Measurements from ENCODE around the gene C5orf22.

The C5orf22 gene

GRCh38 chr5:31495336-31495735 lies 36.8 kb upstream of the C5orf22 start:
- no peak for DNase-seq (ENCODE audit: low read depth)
- no peak for TF ChIP-seq MYC (IDR thresholded peaks at IDR 0.05; ENCODE audit: low read depth, low read length)
- TF ChIP-seq CTCF (IDR thresholded peaks at IDR 0.05; ENCODE audit: low read depth, low read length), result no peak
- TF ChIP-seq POLR2A (IDR thresholded peaks at IDR 0.05; ENCODE audit: extremely low read depth, insufficient read length), result no peak
- TF ChIP-seq MAX (IDR thresholded peaks at IDR 0.05; ENCODE audit: low read depth, low read length), result no peak

GRCh38 chr5:31496301-31496700 lies 35.8 kb upstream of the C5orf22 start:
- no peak for DNase-seq (ENCODE audit: low read depth)
- no peak overlapping the region for H3K4me3 ChIP-seq (ENCODE audit: low read depth, low read length)
- no peak for TF ChIP-seq POLR2A (IDR thresholded peaks at IDR 0.05; ENCODE audit: extremely low read depth, insufficient read length)
- no peak for TF ChIP-seq CTCF (IDR thresholded peaks at IDR 0.05; ENCODE audit: low read depth, low read length)
- TF ChIP-seq MYC (IDR thresholded peaks at IDR 0.05; ENCODE audit: low read depth, low read length), result no peak
- no peak for TF ChIP-seq MAX (IDR thresholded peaks at IDR 0.05; ENCODE audit: low read depth, low read length)

More at GRCh38 chr5:31495336-31495735, 36.8 kb upstream of the C5orf22 start:
- H3K4me3 ChIP-seq (ENCODE audit: low read depth, low read length), result no peak overlapping the region

- no peak overlapping the region for H3K4me3 ChIP-seq (ENCODE audit: low read depth, low read length)
- TF ChIP-seq MAX (IDR thresholded peaks at IDR 0.05; ENCODE audit: low read depth, low read length) (no peak), MYC (IDR thresholded peaks at IDR 0.05; ENCODE audit: low read depth, low read length) (no peak), CTCF (IDR thresholded peaks at IDR 0.05; ENCODE audit: low read depth, low read length) (no peak), POLR2A (IDR thresholded peaks at IDR 0.05; ENCODE audit: extremely low read depth, insufficient read length) (no peak)
- DNase-seq (ENCODE audit: low read depth), result no peak
Measured at GRCh38 chr5:31496891-31497290, 35.2 kb upstream of the C5orf22 start.

- DNase-seq (ENCODE audit: low read depth), result no peak
- TF ChIP-seq POLR2A (IDR thresholded peaks at IDR 0.05; ENCODE audit: extremely low read depth, insufficient read length) (no peak), MYC (IDR thresholded peaks at IDR 0.05; ENCODE audit: low read depth, low read length) (no peak), CTCF (IDR thresholded peaks at IDR 0.05; ENCODE audit: low read depth, low read length) (no peak), MAX (IDR thresholded peaks at IDR 0.05; ENCODE audit: low read depth, low read length) (no peak)
- H3K4me3 ChIP-seq (ENCODE audit: low read depth, low read length), result no peak overlapping the region
Measured at GRCh38 chr5:31500256-31500655, 31.8 kb upstream of the C5orf22 start.

- no peak overlapping the region for H3K4me3 ChIP-seq (ENCODE audit: low read depth, low read length)
- TF ChIP-seq MAX (IDR thresholded peaks at IDR 0.05; ENCODE audit: low read depth, low read length) (no peak), POLR2A (IDR thresholded peaks at IDR 0.05; ENCODE audit: extremely low read depth, insufficient read length) (no peak), MYC (IDR thresholded peaks at IDR 0.05; ENCODE audit: low read depth, low read length) (no peak), CTCF (IDR thresholded peaks at IDR 0.05; ENCODE audit: low read depth, low read length) (no peak)
Measured at GRCh38 chr5:31502506-31502905, 29.6 kb upstream of the C5orf22 start.

GRCh38 chr5:31504529-31504928 lies 27.6 kb upstream of the C5orf22 start:
- DNase-seq (ENCODE audit: low read depth), result no peak
- TF ChIP-seq CTCF (IDR thresholded peaks at IDR 0.05; ENCODE audit: low read depth, low read length) (no peak), MYC (IDR thresholded peaks at IDR 0.05; ENCODE audit: low read depth, low read length) (no peak), POLR2A (IDR thresholded peaks at IDR 0.05; ENCODE audit: extremely low read depth, insufficient read length) (no peak), MAX (IDR thresholded peaks at IDR 0.05; ENCODE audit: low read depth, low read length) (no peak)
- no peak overlapping the region for H3K4me3 ChIP-seq (ENCODE audit: low read depth, low read length)

More at GRCh38 chr5:31502506-31502905, 29.6 kb upstream of the C5orf22 start:
- DNase-seq (ENCODE audit: low read depth), result no peak
